Suprapubic skin (tissue), 3 donors: ENCODE results near the gene GBGT1.

ENCODE experiments used
- EP300 ChIP-seq: sonication (generic); formaldehyde crosslinking; IDR thresholded peaks from one replicate; pipeline ENCODE4 v1.6.1; 2017; ENCODE audit warnings: antibody characterized with exemption
- TF ChIP-seq, protein P1 (sequence below), 2 donors: fragments of 200-600 bp in 1 of 2; fragments of 450-650 bp in 1 of 2; sonication (generic) in 1 of 2; IDR thresholded peaks; one replicate each; pipeline ENCODE4 v1.5.1; 2016 to 2019; ENCODE audit warnings: antibody characterized with exemption in 2 of 2, mild to moderate bottlenecking in 1 of 2, moderate library complexity in 1 of 2

DNA sequence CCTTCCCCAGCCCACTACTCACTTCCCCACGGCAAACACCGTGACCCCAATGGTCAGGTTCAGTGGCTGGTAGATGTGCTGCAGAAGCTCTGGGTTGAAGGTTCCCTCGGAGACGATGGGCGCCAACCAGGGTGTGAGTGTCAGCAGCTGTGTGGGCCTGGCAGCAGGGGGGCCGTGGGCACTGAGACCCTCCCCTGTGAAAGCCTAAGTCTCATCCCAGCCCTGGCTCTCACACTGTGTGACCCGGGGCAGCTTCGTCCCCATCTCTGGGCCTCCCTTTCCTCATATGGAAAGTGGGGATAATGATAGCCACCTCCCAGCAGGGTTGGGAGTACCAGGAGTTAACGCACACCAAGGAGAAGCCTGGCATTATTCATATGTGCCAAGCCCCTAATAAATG, 8.6 kb downstream of the GBGT1 start:
- TF ChIP-seq, protein P1, sequence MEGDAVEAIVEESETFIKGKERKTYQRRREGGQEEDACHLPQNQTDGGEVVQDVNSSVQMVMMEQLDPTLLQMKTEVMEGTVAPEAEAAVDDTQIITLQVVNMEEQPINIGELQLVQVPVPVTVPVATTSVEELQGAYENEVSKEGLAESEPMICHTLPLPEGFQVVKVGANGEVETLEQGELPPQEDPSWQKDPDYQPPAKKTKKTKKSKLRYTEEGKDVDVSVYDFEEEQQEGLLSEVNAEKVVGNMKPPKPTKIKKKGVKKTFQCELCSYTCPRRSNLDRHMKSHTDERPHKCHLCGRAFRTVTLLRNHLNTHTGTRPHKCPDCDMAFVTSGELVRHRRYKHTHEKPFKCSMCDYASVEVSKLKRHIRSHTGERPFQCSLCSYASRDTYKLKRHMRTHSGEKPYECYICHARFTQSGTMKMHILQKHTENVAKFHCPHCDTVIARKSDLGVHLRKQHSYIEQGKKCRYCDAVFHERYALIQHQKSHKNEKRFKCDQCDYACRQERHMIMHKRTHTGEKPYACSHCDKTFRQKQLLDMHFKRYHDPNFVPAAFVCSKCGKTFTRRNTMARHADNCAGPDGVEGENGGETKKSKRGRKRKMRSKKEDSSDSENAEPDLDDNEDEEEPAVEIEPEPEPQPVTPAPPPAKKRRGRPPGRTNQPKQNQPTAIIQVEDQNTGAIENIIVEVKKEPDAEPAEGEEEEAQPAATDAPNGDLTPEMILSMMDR (IDR thresholded peaks at IDR 0.05) = no peak
- TF ChIP-seq EP300 = no peak
